ENCODE results near the gene HEPHL1.
"Not testable (repeated sequence)": the region's sequence is repeated elsewhere in the genome, so short reads cannot be mapped to it uniquely, and the experiment has no call there.

HEPHL1 gene

DNA sequence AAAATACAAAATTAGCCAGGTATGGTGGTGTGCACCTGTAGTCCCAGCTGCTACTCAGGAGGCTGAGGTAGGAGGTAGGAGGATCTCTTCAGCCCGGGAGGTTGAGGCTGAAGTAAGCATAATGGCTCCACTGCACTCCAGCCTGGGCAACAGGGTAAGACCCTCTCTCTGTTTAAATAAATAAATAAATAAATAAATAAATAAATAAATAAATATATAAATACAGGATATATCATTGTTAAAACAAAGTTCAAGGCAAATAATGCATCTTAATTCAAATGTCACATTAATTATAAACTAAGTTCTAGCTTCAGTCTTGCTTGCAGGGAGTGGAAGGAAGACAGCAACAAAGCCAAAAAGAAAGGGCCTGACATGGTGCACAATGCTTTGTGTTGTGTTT lies 63.0 kb downstream of the HEPHL1 start:
- in situ Hi-C loops (cut with HindIII; ENCODE audit: low sequenced_read_pairs), result no loop called here

DNA sequence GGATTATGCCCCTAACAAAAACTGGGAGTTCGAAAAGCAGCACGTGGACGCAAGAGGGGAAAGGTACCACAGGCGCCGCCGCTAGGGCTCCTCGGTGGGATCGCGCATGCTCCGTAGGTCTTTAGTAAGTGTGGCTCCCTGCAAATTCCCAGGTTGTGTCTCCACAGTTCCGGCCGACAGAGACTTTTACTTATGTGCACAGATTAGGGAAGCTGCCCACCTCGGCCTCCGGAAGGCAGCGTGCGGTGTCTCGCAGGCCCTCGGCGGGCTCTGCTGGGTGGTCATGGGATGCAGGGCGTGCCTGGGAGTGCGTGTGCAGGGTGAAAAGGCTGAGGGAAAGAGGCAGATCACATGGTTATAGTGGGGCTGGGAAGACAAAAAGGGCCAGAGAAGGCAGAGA lies 67.8 kb downstream of the HEPHL1 start:
- in situ Hi-C loops (cut with HindIII; ENCODE audit: low sequenced_read_pairs), result no loop called here

DNA sequence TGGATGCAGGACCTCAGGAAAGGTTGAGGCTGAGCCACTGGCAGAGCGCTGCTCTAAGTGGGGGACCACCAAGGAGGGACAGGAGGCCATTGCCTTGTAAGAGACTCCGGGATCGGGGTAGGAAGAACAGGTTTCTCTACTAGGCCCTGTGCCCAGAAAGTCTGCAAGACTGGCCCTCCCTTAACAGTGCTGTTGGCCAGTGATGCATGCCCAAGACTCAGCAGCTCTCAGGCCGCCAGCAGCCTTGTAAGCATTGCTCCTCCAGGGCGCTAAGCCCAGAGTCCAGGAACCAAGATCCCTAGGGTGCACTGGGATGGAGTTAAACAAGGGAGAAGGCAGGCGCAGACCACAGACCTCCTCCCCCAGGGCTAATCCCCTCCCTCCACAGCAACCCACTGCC lies 68.2 kb downstream of the HEPHL1 start:
- in situ Hi-C loops (cut with HindIII; ENCODE audit: low sequenced_read_pairs), result no loop called here

DNA sequence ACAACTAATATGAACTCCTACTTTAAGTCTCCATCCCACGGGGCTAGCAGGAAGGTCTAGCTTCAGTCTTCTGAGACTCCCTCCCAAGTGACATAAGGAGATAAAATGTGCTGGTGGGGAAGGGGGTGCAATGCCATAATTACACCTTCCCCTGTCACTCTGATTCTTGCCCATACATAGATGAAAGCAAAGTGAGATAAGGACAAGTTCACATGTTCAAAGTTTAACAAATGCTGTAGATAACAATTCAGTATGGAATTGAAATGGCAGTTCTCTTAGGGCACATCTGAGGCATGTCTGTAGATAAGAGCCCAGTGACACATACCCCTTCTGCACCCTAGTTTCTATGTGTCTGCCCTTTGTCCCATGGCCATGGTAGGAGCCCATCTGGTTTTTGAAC lies 69.2 kb downstream of the HEPHL1 start:
- in situ Hi-C loops (cut with HindIII; ENCODE audit: low sequenced_read_pairs), result no loop called here

DNA sequence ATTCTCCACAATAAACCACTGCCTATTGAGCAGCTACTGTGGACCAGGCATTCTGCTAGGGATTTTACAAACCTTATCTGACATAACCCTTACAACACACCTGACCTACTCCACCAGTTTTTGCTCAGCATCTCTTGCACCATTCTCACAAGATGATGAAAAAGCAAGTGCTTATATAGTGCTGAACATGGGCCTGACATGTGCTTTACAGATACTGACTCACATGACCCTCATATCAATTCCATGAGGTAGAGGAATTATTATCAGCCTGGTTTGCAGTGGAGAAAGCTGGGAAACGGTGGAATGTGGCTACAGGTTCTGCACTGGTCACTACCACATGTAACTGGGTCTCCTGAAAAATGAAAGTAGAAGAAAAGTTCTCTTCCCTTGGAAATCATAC lies 69.9 kb downstream of the HEPHL1 start:
- in situ Hi-C loops (cut with HindIII; ENCODE audit: low sequenced_read_pairs), result no loop called here

DNA sequence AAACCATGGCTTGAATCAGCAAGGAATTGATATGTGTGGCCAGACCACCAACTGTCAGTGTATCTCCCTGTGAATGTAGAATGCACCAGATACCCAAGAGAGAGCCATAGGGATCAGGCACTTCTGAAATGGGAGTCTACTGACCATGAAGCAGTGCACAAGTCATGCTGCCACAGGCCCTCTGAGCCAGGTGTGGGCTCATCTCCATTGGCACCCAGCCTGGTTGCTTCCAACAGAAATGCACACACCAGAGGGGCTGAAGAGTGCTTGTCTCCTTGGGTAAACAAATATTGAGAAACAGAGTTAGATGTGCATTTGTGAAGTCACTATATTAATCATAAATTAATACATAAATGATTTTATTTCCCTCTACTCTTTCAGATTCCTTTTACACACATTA lies 79.1 kb downstream of the HEPHL1 start:
- in situ Hi-C loops (cut with HindIII; ENCODE audit: low sequenced_read_pairs), result no loop called here

DNA sequence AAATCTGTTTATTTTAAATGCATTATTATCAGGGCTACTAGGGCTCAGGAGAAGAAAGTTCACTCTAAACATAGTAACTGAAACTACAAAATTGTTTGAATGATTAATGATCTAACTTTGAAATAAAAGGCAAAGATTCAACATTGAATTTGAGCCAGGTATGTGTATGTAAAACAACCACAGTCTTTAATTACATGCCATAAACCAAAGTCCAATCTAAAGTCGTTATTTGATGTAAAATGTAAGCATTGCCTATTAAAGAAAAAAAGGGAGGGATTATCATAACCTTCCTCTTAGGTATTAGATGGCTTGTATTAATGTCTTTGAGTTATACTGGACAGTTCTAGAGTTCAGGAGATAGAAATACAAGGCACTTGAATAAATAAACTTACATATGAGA lies 82.3 kb downstream of the HEPHL1 start:
- in situ Hi-C loops (cut with HindIII; ENCODE audit: low sequenced_read_pairs), result no loop called here

DNA sequence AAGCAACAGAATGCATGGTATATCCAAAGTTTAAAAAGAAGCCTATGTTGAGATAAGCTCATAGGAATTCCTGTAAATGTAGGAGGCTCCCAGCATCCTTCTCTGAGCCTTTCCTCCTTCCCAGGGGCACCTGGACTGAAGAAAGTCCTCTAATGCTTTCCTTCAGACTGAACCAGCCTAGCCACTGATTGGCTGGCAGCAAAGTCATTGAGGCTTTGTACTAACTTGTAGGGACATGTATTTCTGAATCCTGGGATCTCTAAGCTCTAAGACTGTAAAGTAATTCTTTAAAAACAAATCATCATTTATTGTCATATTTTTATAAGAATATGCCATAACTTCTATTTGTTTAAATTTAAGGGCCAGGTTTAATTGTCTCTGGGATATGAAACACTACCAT lies 83.6 kb downstream of the HEPHL1 start:
- in situ Hi-C loops (cut with HindIII; ENCODE audit: low sequenced_read_pairs), result no loop called here

DNA sequence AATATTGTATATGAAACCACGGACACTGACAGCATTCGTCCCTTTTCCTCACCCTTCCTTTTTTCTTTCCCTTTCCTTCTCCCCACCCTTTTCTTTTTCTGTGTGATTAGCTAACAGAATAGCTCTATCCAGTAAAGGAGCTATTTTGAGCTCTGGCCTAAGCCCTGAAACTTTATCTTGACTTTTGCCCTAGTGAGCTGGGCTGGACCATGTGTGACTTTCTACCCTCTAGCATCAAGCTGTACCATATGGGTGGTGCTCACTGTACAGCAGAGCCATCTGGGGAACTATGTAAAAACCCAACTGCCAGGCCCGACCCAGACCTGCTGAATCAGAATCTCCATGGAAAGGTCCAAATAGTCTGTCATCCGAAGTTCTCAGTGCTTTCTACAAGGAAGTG lies 85.6 kb downstream of the HEPHL1 start:
- in situ Hi-C loops (cut with HindIII; ENCODE audit: low sequenced_read_pairs), result no loop called here

DNA sequence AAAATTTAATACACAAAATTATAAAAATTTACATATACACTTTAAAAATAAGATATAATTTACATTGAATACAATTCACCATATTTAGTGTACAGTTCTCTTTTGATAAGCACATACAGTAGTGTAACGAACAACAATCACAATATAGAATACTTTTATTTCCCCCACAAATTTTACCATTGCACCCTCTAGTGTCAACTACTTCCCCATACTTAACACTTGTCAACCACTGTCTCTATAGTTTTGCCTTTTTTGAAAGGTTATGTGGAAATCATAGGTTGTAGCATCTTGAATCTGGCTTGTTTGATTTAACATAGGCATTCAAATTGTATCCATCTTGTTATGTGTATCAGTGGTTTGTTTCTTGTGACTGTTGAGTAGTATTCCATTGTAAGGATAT lies 86.2 kb downstream of the HEPHL1 start:
- in situ Hi-C loops (cut with HindIII; ENCODE audit: low sequenced_read_pairs), result no loop called here

DNA sequence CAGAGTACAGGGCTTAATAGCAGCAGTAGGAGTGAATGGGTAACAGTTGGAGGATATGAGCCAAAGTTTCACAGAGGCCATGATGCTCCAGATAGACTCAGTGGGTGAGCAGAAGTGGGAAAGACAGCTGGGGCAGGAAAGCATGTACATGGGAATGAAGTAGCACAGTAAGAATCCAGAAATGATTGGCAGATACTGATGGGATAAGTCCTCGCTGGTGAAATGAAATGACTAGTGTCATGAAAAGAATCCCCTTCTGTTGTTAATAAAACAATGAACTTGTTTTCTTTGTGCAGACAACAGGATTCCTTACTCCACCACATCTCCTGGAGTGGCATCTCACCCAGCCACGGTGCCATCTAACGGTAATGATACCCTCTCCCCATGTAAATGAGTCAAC lies 90.1 kb downstream of the HEPHL1 start:
- in situ Hi-C loops (cut with HindIII; ENCODE audit: low sequenced_read_pairs), result no loop called here

DNA sequence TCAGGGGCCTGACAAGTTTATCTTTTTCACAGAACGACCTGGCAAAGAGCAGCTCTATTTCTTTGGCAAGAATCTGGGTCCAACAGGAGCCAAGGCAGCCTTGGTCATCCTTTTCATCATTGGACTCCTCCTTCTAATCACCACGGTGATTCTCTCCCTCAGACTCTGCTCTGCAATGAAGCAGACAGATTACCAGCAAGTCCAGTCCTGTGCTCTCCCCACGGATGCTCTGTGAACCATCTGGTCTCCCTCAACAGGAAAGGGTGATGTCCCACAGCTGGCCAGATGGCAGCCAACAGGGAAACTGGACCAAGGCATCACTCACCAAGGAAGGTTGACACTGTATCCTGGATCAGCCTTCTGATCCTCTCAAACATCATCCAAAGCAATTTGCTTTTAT lies 90.5 kb downstream of the HEPHL1 start:
- in situ Hi-C loops (cut with HindIII; ENCODE audit: low sequenced_read_pairs), result no loop called here

DNA sequence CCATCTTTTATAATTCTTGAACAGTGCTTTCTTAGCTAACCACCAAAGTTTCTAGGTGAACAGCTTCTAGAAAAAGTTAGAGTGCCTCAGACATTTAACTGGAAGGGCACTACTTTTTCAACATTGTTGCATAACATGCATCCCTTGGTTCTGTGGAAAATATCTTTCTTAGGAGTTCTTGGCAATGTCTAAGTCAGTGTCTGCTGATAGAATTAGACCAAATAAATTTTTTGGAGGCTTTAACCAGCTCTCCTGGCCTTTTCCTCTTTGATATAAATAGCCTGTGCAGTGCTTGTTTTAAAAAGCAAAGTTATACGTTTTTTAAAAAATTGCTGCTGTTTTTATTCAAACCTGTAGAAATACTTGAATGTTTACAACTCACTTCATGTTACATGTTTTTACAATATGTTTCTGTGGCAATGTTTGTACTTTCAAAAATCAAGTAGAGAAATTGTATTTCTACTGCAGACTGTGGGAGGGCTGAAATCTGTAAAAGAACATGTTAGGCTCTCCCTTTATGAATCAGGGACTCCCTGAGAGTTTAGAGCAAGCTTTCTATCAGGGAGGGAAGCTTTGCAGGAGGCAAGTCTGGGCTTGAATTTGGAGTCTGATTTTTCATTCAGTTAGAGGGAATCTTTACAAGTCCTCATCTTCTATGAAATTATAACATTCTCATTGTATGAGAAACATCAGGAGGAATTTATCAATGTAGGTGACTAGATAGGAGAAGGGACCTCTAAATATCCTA lies 91.2 kb downstream of the HEPHL1 start:
- in situ Hi-C loops (cut with HindIII; ENCODE audit: low sequenced_read_pairs), result no loop called here

DNA sequence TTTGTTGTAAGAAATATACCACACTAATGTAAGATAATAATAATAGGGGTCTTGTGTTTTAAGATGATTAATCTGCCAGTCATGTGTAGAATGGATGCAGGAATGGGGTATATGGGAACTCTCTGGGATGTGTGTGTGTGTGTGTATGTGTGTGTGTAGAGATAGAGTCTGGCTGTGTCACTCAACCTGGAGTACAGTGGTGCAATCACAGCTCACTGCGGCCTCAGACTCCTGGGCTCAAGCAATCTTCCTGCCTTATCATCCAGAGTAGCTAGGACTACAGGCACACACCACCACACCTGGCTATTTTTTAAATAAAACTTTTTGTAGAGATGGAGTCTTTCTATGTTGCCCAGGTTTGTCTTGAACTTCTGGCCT lies 96.0 kb downstream of the HEPHL1 start:
- in situ Hi-C loops (cut with HindIII; ENCODE audit: low sequenced_read_pairs), result no loop called here

DNA sequence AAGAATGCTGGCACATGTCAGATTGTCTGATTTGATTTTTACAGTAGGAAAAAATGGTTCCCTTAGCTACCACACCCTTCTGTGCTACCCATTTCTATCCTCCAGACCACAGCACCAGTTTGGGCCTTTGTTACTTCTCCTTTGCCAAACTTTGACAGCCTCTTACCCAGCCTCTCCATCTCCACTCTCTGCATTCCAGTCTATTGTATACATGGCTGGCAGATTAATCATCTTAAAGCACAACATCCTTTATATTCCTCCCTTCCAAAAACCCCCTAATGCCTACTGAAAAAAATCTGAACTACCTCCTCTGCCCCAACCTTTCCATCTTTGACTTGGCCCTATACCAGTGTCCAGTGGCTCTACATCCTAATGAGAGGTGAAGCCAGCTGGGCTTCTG lies 96.7 kb downstream of the HEPHL1 start:
- in situ Hi-C loops (cut with HindIII; ENCODE audit: low sequenced_read_pairs), result no loop called here

DNA sequence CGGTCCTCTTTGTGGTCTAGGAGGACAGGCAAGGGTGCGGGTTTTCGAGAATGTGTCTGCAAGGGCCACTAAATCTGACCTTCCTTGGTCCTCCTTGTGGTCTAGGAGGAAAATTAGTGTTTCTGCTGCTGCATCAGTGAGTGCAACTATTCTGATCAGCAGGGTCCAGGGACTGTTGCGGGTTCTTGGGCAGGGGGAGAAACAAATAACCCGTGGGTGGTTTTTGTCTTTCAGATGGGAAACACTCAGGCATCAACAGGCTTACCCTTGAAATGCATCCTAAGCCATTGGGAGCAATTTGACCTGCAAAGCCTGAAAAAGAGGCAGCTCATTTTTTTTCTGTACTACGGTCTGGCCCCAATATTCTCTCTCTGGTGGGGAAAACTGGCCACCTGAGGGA lies 98.5 kb downstream of the HEPHL1 start:
- in situ Hi-C loops (cut with HindIII; ENCODE audit: low sequenced_read_pairs), result not testable (repeated sequence)

DNA sequence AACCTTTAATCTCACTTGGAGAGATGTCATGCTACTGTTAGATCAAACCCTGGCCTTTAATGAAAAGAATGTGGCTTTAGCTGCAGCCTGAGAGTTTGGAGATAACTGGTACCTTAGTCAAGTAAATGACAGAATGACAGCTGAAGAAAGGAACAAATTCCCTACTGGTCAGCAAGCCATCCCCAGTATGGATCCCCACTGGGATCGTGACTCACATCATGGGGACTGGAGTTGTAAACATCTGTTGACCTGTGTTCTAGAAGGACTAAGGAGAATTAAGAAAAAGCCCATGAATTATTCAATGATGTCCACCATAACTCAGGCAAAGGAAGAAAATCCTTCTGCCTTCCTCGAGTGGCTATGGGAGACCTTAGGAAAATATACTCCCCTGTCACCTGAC lies 99.4 kb downstream of the HEPHL1 start:
- in situ Hi-C loops (cut with HindIII; ENCODE audit: low sequenced_read_pairs), result not testable (repeated sequence)

DNA sequence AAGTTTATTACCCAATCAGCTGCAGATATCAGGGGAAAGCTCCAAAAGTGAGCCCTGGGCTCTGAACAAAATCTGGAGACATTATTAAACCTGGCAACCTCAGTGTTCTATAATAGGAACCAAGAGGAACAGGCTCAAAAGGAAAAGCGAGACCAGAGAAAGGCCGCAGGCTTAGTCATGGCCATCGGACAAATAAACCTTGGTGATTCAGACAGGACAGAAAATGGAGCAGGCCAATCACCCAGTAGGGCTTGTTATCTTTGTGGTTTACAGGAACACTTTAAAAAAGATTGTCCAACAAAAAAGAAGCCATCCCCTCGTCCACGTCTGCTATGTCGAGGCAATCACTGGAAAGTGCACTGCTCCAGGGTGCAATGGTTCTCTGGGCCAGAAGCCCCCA lies 99.8 kb downstream of the HEPHL1 start:
- in situ Hi-C loops (cut with HindIII; ENCODE audit: low sequenced_read_pairs), result no loop called here

DNA sequence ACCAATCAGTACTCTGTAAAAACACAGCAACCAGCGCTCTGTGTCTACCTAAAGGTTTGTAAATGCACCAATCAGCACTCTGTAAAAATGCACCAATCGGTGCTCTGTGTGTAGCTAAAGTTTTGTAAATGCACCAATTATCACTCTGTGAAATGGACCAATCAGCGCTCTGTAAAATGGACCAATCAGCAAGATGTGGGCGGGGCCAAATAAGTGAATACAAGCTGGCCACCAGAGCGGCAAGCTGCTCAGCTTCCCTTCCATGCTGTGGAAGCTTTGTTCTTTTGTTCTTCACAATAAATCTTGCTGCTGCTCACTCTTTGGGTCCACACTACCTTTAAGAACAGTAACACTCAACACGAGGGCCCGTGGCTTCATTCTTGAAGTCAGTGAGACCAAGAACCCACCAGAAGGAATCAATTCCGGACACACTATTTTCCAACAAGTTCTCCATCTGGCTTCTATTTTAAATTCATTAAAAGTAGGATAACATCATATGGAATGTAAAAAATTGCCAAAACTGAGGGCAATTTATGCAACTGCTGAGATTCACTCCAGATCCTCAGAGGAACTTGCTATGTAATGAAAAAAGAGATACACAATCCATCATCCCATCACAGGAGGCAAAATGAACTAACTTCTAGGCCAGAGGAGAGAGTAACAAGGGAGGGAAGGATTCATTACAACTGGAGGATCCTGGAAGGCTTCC lies 104.4 kb downstream of the HEPHL1 start:
- in situ Hi-C loops (cut with HindIII; ENCODE audit: low sequenced_read_pairs), result no loop called here

DNA sequence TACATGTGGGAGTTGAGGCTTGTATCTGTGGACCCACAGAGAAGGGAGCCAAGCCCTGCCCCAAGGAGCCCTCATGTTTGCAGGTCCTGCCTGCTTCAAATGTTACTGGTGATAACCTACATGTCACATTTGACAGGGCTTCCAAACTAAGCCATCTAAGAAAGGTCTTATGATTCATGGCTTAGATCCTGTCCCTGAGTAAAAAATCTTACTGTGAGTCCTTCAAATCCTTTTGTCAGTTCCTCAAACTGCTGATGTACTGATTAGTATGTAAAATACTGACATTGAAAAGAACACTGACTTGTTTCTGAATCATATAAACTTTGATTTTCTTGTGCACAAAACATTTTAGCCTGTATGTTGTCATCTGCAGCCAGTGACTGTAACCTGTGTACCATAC lies 106.5 kb downstream of the HEPHL1 start:
- in situ Hi-C loops (cut with HindIII; ENCODE audit: low sequenced_read_pairs), result no loop called here

DNA sequence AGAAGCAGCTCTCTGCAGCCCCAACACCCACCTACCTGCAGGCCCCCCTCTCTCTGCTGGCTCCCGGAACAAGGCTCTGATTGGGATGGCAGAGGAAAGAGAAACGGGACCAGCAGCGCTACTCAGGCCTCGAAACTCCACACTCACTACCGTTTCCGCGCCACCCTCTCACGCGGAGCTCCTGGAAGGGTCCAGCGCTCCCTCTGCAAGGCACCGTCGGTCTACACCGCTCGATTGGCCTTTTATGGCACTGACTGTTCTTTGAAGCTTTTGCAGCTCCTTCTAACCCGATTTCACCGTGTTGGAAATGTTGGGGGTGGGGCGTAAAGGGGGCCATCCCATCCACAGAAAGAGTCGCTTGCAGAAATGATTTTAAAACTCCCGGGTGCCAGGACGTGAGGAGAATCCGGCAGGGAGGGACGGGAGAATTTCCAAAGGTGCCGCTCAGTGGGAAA lies 107.2 kb downstream of the HEPHL1 start:
- in situ Hi-C loops (cut with HindIII; ENCODE audit: low sequenced_read_pairs), result no loop called here

DNA sequence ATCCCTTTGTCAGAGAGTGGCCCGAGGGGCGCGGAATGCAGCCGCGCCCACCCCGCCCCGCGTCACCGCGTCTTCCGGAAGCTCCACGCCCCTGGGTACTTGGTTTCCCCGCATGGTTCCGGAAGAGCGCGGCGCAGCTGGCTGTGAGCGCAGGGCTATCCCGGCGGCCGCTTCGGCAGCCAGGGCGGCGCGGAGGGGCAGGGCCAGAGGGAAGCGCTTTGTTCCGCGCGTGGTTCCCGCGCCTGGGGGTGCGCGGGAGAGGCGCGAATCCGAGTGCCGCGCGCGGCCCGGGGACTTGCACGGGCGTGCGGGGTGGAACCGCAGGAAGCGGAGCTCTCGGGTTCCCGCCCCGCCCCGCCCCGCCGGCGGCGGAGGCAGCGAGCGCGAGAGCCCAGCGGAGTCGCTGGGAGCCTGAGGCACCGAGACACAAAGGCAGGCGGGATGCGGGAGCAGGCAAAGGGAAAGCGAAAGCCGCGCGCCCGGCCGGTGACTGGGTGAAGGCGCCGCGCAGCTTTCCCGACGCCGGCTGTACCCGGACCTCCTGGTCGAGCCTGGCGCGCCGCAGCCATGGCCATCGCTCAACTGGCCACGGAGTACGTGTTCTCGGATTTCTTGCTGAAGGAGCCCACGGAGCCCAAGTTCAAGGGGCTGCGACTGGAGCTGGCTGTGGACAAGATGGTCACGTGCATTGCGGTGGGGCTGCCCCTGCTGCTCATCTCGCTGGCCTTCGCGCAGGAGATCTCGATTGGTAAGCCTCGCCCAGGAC lies 107.8 kb downstream of the HEPHL1 start, which contains the start of gene PANX1:
Gene PANX1 (plus strand): TSS at position 96 of the 766 bp plus-strand sequence. CDS start 472 bp downstream, at position 568.
- in situ Hi-C loops (cut with HindIII; ENCODE audit: low sequenced_read_pairs), result no loop called here
